Activated T-helper 1 cell treated with anti-CD3 and anti-CD28 coated beads, Interleukin-12 subunit alpha, Interleukin-12 subunit beta, Interleukin-2, Interleukin-4 antibody, amounts not matched to agents 30 ng/mL and 10 ng/mL and 1 ng/mL, durations not matched to agents 14 hours and 24 hours and 36 hours (primary cell): ENCODE measurements around the gene NGLY1. TPM values are rescaled to one million over a fixed set of nuclear protein-coding genes. Genes with fewer than 3 reads are reported as not detected.

Experiments
- DNase-seq: peaks from one replicate; pipeline ENCODE4 v3.0.0; 2021; ENCODE audit warnings: low spot score
- H3K27ac Mint-ChIP-seq: one replicate; pipeline ENCODE4 v1.8.0; 2021; ENCODE audit warnings: mild to moderate bottlenecking, mixed read lengths
- H3K27me3 Mint-ChIP-seq: one replicate; pipeline ENCODE4 v1.8.0; 2022; ENCODE audit warnings: mild to moderate bottlenecking, moderate library complexity, mixed read lengths; ENCODE audit not compliant: insufficient read depth
- H3K36me3 Mint-ChIP-seq: one replicate; pipeline ENCODE4 v1.8.0; 2021; ENCODE audit warnings: low read depth, mixed read lengths
- H3K4me1 Mint-ChIP-seq: one replicate; pipeline ENCODE4 v1.8.0; 2021; ENCODE audit warnings: low read depth, mixed read lengths
- H3K4me3 Mint-ChIP-seq: one replicate; pipeline ENCODE4 v1.8.0; 2021; ENCODE audit warnings: mild to moderate bottlenecking, moderate library complexity, mixed read lengths
- H3K9me3 Mint-ChIP-seq: one replicate; pipeline ENCODE4 v1.8.0; 2021; ENCODE audit warnings: mixed read lengths
- intact Hi-C: fragments of 100-400 bp; cut with micrococcal nuclease; formaldehyde crosslinking; loops from one replicate; pipeline ENCODE4 v1.15.1; 2024
- total RNA-seq: library from RNA; stranded (reverse); gene quantifications from 2 replicates; pipeline ENCODE4 v1.2.3, GENCODE V29; 2022

Gene NGLY1
- total RNA-seq, 1 donor from 2014 or later, result 57.9 TPM

- Mint-ChIP-seq H3K4me3 (peak overlapping the region; percentile 86), H3K27me3 (no peaks in the 10 kb centered on the region), H3K36me3 (peaks cover 31% of the 10 kb centered on the region), H3K4me1 (peaks cover 53% of the 10 kb centered on the region), H3K27ac (peak overlapping the region; percentile 40), H3K9me3 (peaks cover 4% of the 10 kb centered on the region)
- no peak for DNase-seq
- intact Hi-C loops, result loop anchor here (10.0 kb wide), 1 partner anchor 1866 kb away; the partner anchor contains the start of genes NKIRAS1 and RPL15
Observed at GRCh38 chr3:25781145-25781757, 2.0 kb downstream of the NGLY1 start.

- Mint-ChIP-seq H3K9me3 (peaks cover 4% of the 10 kb centered on the region), H3K27me3 (no peaks in the 10 kb centered on the region), H3K36me3 (peaks cover 34% of the 10 kb centered on the region), H3K4me1 (peaks cover 49% of the 10 kb centered on the region), H3K4me3 (peak overlapping the region; percentile 37), H3K27ac (no peak overlapping the region)
- intact Hi-C loops, result loop anchor here (10.0 kb wide), 1 partner anchor 1866 kb away; the partner anchor contains the start of genes NKIRAS1 and RPL15
- DNase-seq, result no peak
Observed at GRCh38 chr3:25780618-25781017, 2.6 kb downstream of the NGLY1 start.

- no peak overlapping the region for H3K4me3 Mint-ChIP-seq
- H3K36me3 Mint-ChIP-seq, result peaks cover 74% of the 10 kb centered on the region
- no peak for DNase-seq
- H3K9me3 Mint-ChIP-seq, result peaks cover 33% of the 10 kb centered on the region
- H3K27ac Mint-ChIP-seq, result no peak overlapping the region
- no peaks in the 10 kb centered on the region for H3K27me3 Mint-ChIP-seq
- intact Hi-C loops, result no loop called here
- peaks cover 16% of the 10 kb centered on the region for H3K4me1 Mint-ChIP-seq
Observed at GRCh38 chr3:25775936-25776335, 7.3 kb downstream of the NGLY1 start.

- Mint-ChIP-seq H3K4me1 (peaks cover 9% of the 10 kb centered on the region), H3K27me3 (no peaks in the 10 kb centered on the region), H3K36me3 (peaks cover 53% of the 10 kb centered on the region), H3K27ac (no peak overlapping the region), H3K4me3 (no peak overlapping the region), H3K9me3 (peaks cover 24% of the 10 kb centered on the region)
- no peak for DNase-seq
- intact Hi-C loops, result no loop called here
Observed at GRCh38 chr3:25768851-25769250, 14.4 kb downstream of the NGLY1 start.

GRCh38 chr3:25751725-25752124 is 31.5 kb downstream of the NGLY1 start:
- Mint-ChIP-seq H3K9me3 (no peaks in the 10 kb centered on the region), H3K27ac (no peak overlapping the region), H3K4me1 (peaks cover 5% of the 10 kb centered on the region), H3K4me3 (no peak overlapping the region), H3K27me3 (no peaks in the 10 kb centered on the region), H3K36me3 (peaks cover 49% of the 10 kb centered on the region)
- intact Hi-C loops, result no loop called here
- DNase-seq, result no peak

GRCh38 chr3:25751048-25751447 is 32.2 kb downstream of the NGLY1 start:
- intact Hi-C loops, result no loop called here
- Mint-ChIP-seq H3K27me3 (no peaks in the 10 kb centered on the region), H3K9me3 (no peaks in the 10 kb centered on the region), H3K4me1 (peaks cover 2% of the 10 kb centered on the region), H3K36me3 (peaks cover 45% of the 10 kb centered on the region), H3K27ac (no peak overlapping the region), H3K4me3 (no peak overlapping the region)
- no peak for DNase-seq

DNA sequence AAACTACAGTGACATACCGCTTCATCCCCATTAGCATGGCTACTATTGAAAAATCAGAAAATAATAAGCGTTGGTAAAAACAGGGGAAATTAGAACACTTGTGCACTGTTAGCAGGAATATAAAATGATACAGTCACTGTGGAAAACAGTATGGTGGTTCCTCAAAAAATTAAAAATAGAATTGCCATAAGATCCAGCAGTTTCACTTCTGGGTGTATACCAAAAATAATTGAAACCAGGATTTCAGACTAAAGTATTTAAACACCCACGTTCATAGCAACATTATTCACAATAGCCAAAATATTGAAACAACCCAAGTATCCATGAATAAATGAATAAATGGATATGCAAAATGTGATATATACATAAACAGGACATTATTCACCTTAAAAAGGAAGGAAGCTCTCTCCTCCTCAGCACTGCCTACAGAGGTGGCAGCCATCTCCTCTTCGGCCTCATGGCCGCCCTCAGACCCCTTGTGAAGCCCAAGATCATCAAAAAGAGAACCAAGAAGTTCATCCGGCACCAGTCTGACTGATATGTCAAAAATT is 34.1 kb downstream of the NGLY1 start:
- Mint-ChIP-seq H3K36me3 (peaks cover 53% of the 10 kb centered on the region), H3K9me3 (no peaks in the 10 kb centered on the region), H3K27ac (no peak overlapping the region), H3K27me3 (no peaks in the 10 kb centered on the region), H3K4me3 (no peak overlapping the region), H3K4me1 (no peaks in the 10 kb centered on the region)
- intact Hi-C loops, result no loop called here
- no peak for DNase-seq

DNA sequence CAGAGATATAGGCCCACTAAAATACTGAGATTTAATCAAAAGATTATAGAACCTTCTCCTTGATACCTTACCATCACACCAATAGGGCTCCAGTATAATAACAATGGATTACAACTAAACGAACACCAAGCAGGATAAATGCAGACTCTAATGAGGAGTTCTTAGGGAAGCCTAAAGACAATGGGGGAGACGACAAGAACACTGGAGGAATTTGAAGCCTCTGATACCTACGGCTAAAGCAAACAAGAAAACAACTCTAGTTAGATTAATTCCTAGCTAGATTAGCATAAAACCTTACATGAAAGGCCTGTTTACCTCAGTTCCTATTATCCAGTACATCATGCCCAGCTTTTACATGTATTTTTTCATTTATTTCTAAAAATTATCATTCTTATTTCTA is 35.1 kb downstream of the NGLY1 start:
- H3K9me3 Mint-ChIP-seq, result no peaks in the 10 kb centered on the region
- intact Hi-C loops, result no loop called here
- no peak for DNase-seq
- no peaks in the 10 kb centered on the region for H3K27me3 Mint-ChIP-seq
- H3K36me3 Mint-ChIP-seq, result peaks cover 58% of the 10 kb centered on the region
- H3K27ac Mint-ChIP-seq, result no peak overlapping the region
- H3K4me3 Mint-ChIP-seq, result no peak overlapping the region
- no peaks in the 10 kb centered on the region for H3K4me1 Mint-ChIP-seq

DNA sequence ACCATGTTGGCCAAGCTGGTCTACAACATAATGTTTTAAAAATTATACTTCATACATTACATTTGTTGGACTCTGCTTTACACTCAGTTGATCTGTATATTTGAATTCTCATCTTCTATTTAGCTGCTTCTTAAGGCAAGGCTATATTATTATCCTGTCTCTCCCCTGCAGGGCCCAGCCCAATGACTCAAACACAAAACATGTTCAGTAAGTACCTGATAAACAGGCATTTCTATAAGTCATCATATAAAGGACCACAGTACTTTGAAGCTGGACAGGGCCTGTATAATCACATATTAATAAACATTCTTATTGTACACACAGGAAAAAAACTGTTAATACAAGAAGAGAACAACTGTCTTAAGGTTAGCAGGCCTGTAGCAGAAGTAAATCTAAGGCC is 36.2 kb downstream of the NGLY1 start:
- H3K36me3 Mint-ChIP-seq, result peaks cover 57% of the 10 kb centered on the region
- H3K4me1 Mint-ChIP-seq, result no peaks in the 10 kb centered on the region
- H3K4me3 Mint-ChIP-seq, result no peak overlapping the region
- intact Hi-C loops, result no loop called here
- H3K27ac Mint-ChIP-seq, result no peak overlapping the region
- DNase-seq, result no peak
- no peaks in the 10 kb centered on the region for H3K9me3 Mint-ChIP-seq
- no peaks in the 10 kb centered on the region for H3K27me3 Mint-ChIP-seq

DNA sequence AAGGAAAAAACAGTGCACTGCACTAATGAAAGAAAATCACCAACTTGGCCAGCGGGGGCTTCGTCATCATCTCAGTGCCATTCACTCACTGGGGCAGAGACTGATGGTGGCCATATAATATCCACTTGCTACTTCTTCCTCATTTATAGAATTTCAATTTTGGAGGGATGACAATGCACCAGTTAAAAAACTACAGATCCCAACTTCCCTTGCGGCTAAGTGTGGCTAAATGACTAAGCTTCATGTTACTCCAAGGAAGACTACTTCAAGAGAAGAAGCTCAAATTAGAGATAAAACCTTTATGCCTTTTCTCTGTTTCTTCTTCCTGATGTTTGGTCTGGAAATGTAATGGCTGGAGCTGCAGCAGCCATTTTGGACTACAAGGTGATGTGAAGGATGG is 38.8 kb downstream of the NGLY1 start:
- Mint-ChIP-seq H3K9me3 (no peaks in the 10 kb centered on the region), H3K27me3 (no peaks in the 10 kb centered on the region), H3K4me1 (peaks cover 5% of the 10 kb centered on the region), H3K27ac (no peak overlapping the region), H3K4me3 (no peak overlapping the region), H3K36me3 (peaks cover 46% of the 10 kb centered on the region)
- intact Hi-C loops, result no loop called here
- no peak for DNase-seq

DNA sequence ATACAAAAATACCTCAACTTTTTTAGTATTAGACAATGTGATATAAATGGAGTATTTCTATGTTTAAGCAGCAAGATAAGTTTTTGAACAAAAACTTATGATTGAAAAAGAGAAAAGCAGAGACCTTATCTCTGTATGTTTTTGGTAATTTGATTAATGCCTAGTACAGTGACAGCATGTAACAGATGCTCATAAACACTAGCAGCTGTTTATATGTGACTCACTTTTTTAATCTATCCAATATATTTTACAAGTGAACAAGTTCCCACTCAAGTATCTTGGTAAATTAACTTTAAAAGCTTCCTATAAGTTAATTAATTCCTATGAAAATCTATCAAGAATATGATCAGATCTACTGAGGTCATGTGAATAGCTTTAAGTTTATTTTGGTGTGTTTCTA is 55.1 kb downstream of the NGLY1 start:
- no peak for DNase-seq
- H3K27me3 Mint-ChIP-seq, result no peaks in the 10 kb centered on the region
- no peaks in the 10 kb centered on the region for H3K9me3 Mint-ChIP-seq
- peaks cover 10% of the 10 kb centered on the region for H3K4me1 Mint-ChIP-seq
- peaks cover 38% of the 10 kb centered on the region for H3K36me3 Mint-ChIP-seq
- H3K27ac Mint-ChIP-seq, result no peak overlapping the region
- H3K4me3 Mint-ChIP-seq, result no peak overlapping the region
- intact Hi-C loops, result no loop called here

DNA sequence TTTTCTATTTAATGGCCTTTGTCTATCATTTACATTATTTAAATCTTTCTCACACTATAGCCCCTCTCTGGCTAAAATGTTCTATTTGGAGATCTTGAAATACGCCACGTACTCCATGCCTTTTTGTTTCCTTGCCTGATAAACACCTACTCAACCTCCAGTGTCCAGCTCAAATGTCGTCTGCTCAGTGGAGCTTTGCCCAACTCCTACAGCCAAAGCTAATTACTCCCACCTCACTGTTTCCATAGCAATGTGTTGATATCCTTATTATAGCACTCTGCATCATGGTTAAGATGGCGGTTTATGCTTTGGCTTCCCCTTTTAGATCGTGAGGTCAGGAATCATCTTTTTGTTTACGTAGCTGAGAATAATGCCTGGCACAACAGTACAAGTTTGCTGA is 55.9 kb downstream of the NGLY1 start:
- Mint-ChIP-seq H3K27me3 (no peaks in the 10 kb centered on the region), H3K9me3 (no peaks in the 10 kb centered on the region), H3K36me3 (peaks cover 38% of the 10 kb centered on the region), H3K27ac (no peak overlapping the region), H3K4me3 (no peak overlapping the region), H3K4me1 (peaks cover 10% of the 10 kb centered on the region)
- no peak for DNase-seq
- intact Hi-C loops, result no loop called here

- Mint-ChIP-seq H3K4me3 (no peak overlapping the region), H3K36me3 (peaks cover 37% of the 10 kb centered on the region), H3K27ac (peak overlapping the region; percentile 16), H3K4me1 (peaks cover 10% of the 10 kb centered on the region), H3K27me3 (no peaks in the 10 kb centered on the region), H3K9me3 (no peaks in the 10 kb centered on the region)
- DNase-seq, result no peak
- intact Hi-C loops, result no loop called here
Observed at GRCh38 chr3:25725810-25726209, 57.4 kb downstream of the NGLY1 start.
